Globus pallidus (tissue), 1 donor: ENCODE data around the gene OR5AN1.
A peak's percentile ranks its signal among the peaks of the same experiment; 100 is the strongest.
"Not testable (repeated sequence)": the region's sequence is repeated elsewhere in the genome, so short reads cannot be mapped to it uniquely, and the experiment has no call there.

Source experiments
- DNase-seq: peaks from one replicate; pipeline ENCODE4 v3.0.0-alpha.2; 2015; ENCODE audit warnings: low spot score

The OR5AN1 gene

GRCh38 chr11:59358595-59358994 is at the start of gene OR5AN1:
OR5AN1 (plus strand) TSS chr11:59358895; CDS start chr11:59364459, 5,564 bp downstream.
- no peak for DNase-seq

- DNase-seq = no peak
Observed at GRCh38 chr11:59335001-59335400, 23.7 kb upstream of the OR5AN1 start.

GRCh38 chr11:59336176-59336575 is 22.5 kb upstream of the OR5AN1 start:
- no peak for DNase-seq

- DNase-seq = no peak
Observed at GRCh38 chr11:59336931-59337330, 21.8 kb upstream of the OR5AN1 start.

- DNase-seq = not testable (repeated sequence)
Observed at GRCh38 chr11:59349657-59350056, 9.0 kb upstream of the OR5AN1 start.

- no peak for DNase-seq
Observed at GRCh38 chr11:59355226-59355625, 3.5 kb upstream of the OR5AN1 start.

- DNase-seq = no peak
Observed at GRCh38 chr11:59356561-59356960, 2.1 kb upstream of the OR5AN1 start.

GRCh38 chr11:59358020-59358419 is 675 bp upstream of the OR5AN1 start:
- no peak for DNase-seq

GRCh38 chr11:59365232-59366018 is 6.7 kb downstream of the OR5AN1 start:
- DNase-seq = no peak

- DNase-seq = peak; percentile 5
Observed at GRCh38 chr11:59368238-59369022, 9.7 kb downstream of the OR5AN1 start.

- not testable (repeated sequence) for DNase-seq
Observed at GRCh38 chr11:59372324-59372723, 13.6 kb downstream of the OR5AN1 start.

- no peak for DNase-seq
Observed at GRCh38 chr11:59380263-59381059, 21.8 kb downstream of the OR5AN1 start.

GRCh38 chr11:59394186-59394585 is 35.5 kb downstream of the OR5AN1 start:
- DNase-seq = no peak

- no peak for DNase-seq
Observed at GRCh38 chr11:59400461-59401261, 42.0 kb downstream of the OR5AN1 start.

- DNase-seq = no peak
Observed at GRCh38 chr11:59401262-59401552, 42.5 kb downstream of the OR5AN1 start.

- no peak for DNase-seq
Observed at GRCh38 chr11:59403546-59403945, 44.9 kb downstream of the OR5AN1 start.

- DNase-seq = no peak
Observed at GRCh38 chr11:59413646-59414045, 55.0 kb downstream of the OR5AN1 start.

GRCh38 chr11:59415111-59415510 is 56.4 kb downstream of the OR5AN1 start:
- DNase-seq = no peak

GRCh38 chr11:59416613-59417012 is 57.9 kb downstream of the OR5AN1 start:
- DNase-seq = no peak

GRCh38 chr11:59417023-59417422 is 58.3 kb downstream of the OR5AN1 start:
- DNase-seq = no peak

GRCh38 chr11:59418156-59418555 is 59.5 kb downstream of the OR5AN1 start:
- no peak for DNase-seq
